Measurements from ENCODE around the gene ULK4. TPM values are rescaled to one million over a fixed set of nuclear protein-coding genes. Genes with fewer than 3 reads are reported as not detected.

ULK4 gene
- total RNA-seq, 1 donor, result 22.0 TPM

- no peak for TF ChIP-seq CTCF (IDR thresholded peaks at IDR 0.05; ENCODE audit: insufficient read depth, low read depth, low read length)
- no peak overlapping the region for H3K4me3 ChIP-seq (ENCODE audit: low read depth, low read length)
- DNase-seq (ENCODE audit: low read depth), result peak; percentile 93
These were observed 28.7 kb downstream of the ULK4 start for GRCh38 chr3:41933154-41933676.

- H3K4me3 ChIP-seq (ENCODE audit: low read depth, low read length), result no peak overlapping the region
These were observed 29.4 kb downstream of the ULK4 start for GRCh38 chr3:41932464-41932863.

GRCh38 chr3:41920406-41920965 is 41.4 kb downstream of the ULK4 start:
- no peak for TF ChIP-seq CTCF (IDR thresholded peaks at IDR 0.05; ENCODE audit: insufficient read depth, low read depth, low read length)
- H3K4me3 ChIP-seq (ENCODE audit: low read depth, low read length), result no peak overlapping the region
- DNase-seq (ENCODE audit: low read depth), result no peak

More at GRCh38 chr3:41932464-41932863, 29.4 kb downstream of the ULK4 start:
- no peak for TF ChIP-seq CTCF (IDR thresholded peaks at IDR 0.05; ENCODE audit: insufficient read depth, low read depth, low read length)
- peak; percentile 5 for DNase-seq (ENCODE audit: low read depth)

- no peak for TF ChIP-seq CTCF (IDR thresholded peaks at IDR 0.05; ENCODE audit: insufficient read depth, low read depth, low read length)
- no peak for DNase-seq (ENCODE audit: low read depth)
- H3K4me3 ChIP-seq (ENCODE audit: low read depth, low read length), result no peak overlapping the region
These were observed 46.5 kb downstream of the ULK4 start for GRCh38 chr3:41915353-41915752.

GRCh38 chr3:41912280-41912679 is 49.6 kb downstream of the ULK4 start:
- H3K4me3 ChIP-seq (ENCODE audit: low read depth, low read length), result no peak overlapping the region
- TF ChIP-seq CTCF (IDR thresholded peaks at IDR 0.05; ENCODE audit: insufficient read depth, low read depth, low read length), result no peak

GRCh38 chr3:41907330-41908073 is 54.4 kb downstream of the ULK4 start:
- no peak for DNase-seq (ENCODE audit: low read depth)
- TF ChIP-seq CTCF (IDR thresholded peaks at IDR 0.05; ENCODE audit: insufficient read depth, low read depth, low read length), result no peak
- H3K4me3 ChIP-seq (ENCODE audit: low read depth, low read length), result no peak overlapping the region

More at GRCh38 chr3:41912280-41912679, 49.6 kb downstream of the ULK4 start:
- DNase-seq (ENCODE audit: low read depth), result no peak

All from fibroblast of villous mesenchyme (primary cell).